Stimulated activated CD8-positive, alpha-beta memory T cell treated with anti-CD3 and anti-CD28 coated beads, Interleukin-12 subunit alpha, Interleukin-12 subunit beta, amount 100 ng/mL, for 1 hour (primary cell): Measurements from ENCODE around the gene MTIF3.

Experiments used
- DNase-seq: peaks from one replicate; pipeline ENCODE4 v3.0.0-alpha.2; 2020; ENCODE audit warnings: low read depth

Gene MTIF3

GRCh38 chr13:27449936-27450828 lies at the start of gene MTIF3:
MTIF3 (minus strand) TSS chr13:27450564; CDS start chr13:27440448, 10,116 bp downstream.
- peak; percentile 98 for DNase-seq

- DNase-seq: no peak
These were observed 47.3 kb upstream of the MTIF3 start for GRCh38 chr13:27497563-27498230.

GRCh38 chr13:27496536-27497273 lies 46.3 kb upstream of the MTIF3 start:
- DNase-seq: no peak

GRCh38 chr13:27496006-27496405 lies 45.6 kb upstream of the MTIF3 start:
- no peak for DNase-seq

GRCh38 chr13:27495551-27495950 lies 45.2 kb upstream of the MTIF3 start:
- DNase-seq: no peak

GRCh38 chr13:27493981-27494380 lies 43.6 kb upstream of the MTIF3 start:
- DNase-seq: no peak

GRCh38 chr13:27489456-27489855 lies 39.1 kb upstream of the MTIF3 start:
- no peak for DNase-seq

GRCh38 chr13:27487776-27488175 lies 37.4 kb upstream of the MTIF3 start:
- DNase-seq: no peak

- no peak for DNase-seq
These were observed 33.1 kb upstream of the MTIF3 start for GRCh38 chr13:27483421-27483820.

- DNase-seq: no peak
These were observed 32.6 kb upstream of the MTIF3 start for GRCh38 chr13:27482983-27483382.

- no peak for DNase-seq
These were observed 31.4 kb upstream of the MTIF3 start for GRCh38 chr13:27481766-27482165.

GRCh38 chr13:27476943-27477703 lies 26.8 kb upstream of the MTIF3 start:
- DNase-seq: no peak

- DNase-seq: no peak
These were observed 24.4 kb upstream of the MTIF3 start for GRCh38 chr13:27474751-27475268.

GRCh38 chr13:27472941-27473340 lies 22.6 kb upstream of the MTIF3 start:
- DNase-seq: no peak

- no peak for DNase-seq
These were observed 22.1 kb upstream of the MTIF3 start for GRCh38 chr13:27472441-27472840.

- DNase-seq: no peak
These were observed 19.9 kb upstream of the MTIF3 start for GRCh38 chr13:27470075-27470820.

- DNase-seq: no peak
These were observed 16.1 kb upstream of the MTIF3 start for GRCh38 chr13:27466513-27466912.

- DNase-seq: no peak
These were observed 15.2 kb upstream of the MTIF3 start for GRCh38 chr13:27465611-27466010.

GRCh38 chr13:27463500-27463899 lies 13.1 kb upstream of the MTIF3 start:
- DNase-seq: no peak

GRCh38 chr13:27461940-27462584 lies 11.7 kb upstream of the MTIF3 start:
- no peak for DNase-seq
